SU-DHL-6 (cell line): ENCODE measurements around the gene CCL20.

Source experiments
- H2AFZ ChIP-seq: fragments of 200-600 bp; sonication (generic); 2 replicates; pipeline ENCODE4 v1.6.1; 2014; ENCODE audit warnings: low read depth, mild to moderate bottlenecking, moderate library complexity, mixed read lengths, antibody characterized with exemption, low read length; ENCODE audit not compliant: severe bottlenecking
- H3F3A ChIP-seq: fragments of 200-600 bp; shearing (Covaris generic); 2 replicates; pipeline ENCODE4 v1.6.0; 2016; ENCODE audit warnings: antibody characterized with exemption, mild to moderate bottlenecking; ENCODE audit not compliant: insufficient read depth
- H3K27ac ChIP-seq: fragments of 200-600 bp; sonication (generic); 2 replicates; pipeline ENCODE4 v1.5.1; 2016; ENCODE audit warnings: low read depth, mild to moderate bottlenecking, low read length, moderate library complexity, mixed read lengths
- H3K27me3 ChIP-seq: fragments of 200-600 bp; sonication (generic), shearing (Covaris generic); 2 replicates; pipeline ENCODE4 v1.6.0; 2014; ENCODE audit warnings: mild to moderate bottlenecking, low read length
- H3K36me3 ChIP-seq: fragments of 200-600 bp; sonication (generic); 2 replicates; pipeline ENCODE4 v1.6.1; 2014; ENCODE audit warnings: mild to moderate bottlenecking, low read length, mixed read lengths
- H3K4me2 ChIP-seq: fragments of 300-600, 200-600 bp; shearing (Covaris generic), sonication (generic); 2 replicates; pipeline ENCODE4 v1.6.0; 2014; ENCODE audit warnings: low read length, low read depth, mild to moderate bottlenecking; ENCODE audit not compliant: poor library complexity, severe bottlenecking
- H3K4me3 ChIP-seq: fragments of 200-600 bp; sonication (generic); 2 replicates; pipeline ENCODE4 v1.5.1; 2014; ENCODE audit warnings: antibody characterized with exemption, low read length, mild to moderate bottlenecking, mixed read lengths; ENCODE audit not compliant: insufficient read depth, poor library complexity, severe bottlenecking
- H3K79me2 ChIP-seq: fragments of 200-600 bp; sonication (generic); 2 replicates; pipeline ENCODE4 v1.6.1; 2014; ENCODE audit warnings: mild to moderate bottlenecking, low read length, moderate library complexity; ENCODE audit not compliant: insufficient read depth
- H3K9ac ChIP-seq: fragments of 200-600 bp; sonication (generic); 2 replicates; pipeline ENCODE4 v1.7.0; 2014; ENCODE audit warnings: mild to moderate bottlenecking, low read length
- H3K9me2 ChIP-seq: fragments of 200-600 bp; sonication (generic); replicated peaks from 2 replicates; pipeline ENCODE4 v1.6.1; 2014; ENCODE audit warnings: low read length; ENCODE audit not compliant: insufficient read depth
- H3K9me3 ChIP-seq: fragments of 200-600 bp; sonication (generic); 2 replicates; pipeline ENCODE4 v1.6.1; 2014; ENCODE audit warnings: low read length, mixed read lengths; ENCODE audit not compliant: insufficient read depth
- H4K20me1 ChIP-seq: fragments of 200-600 bp; sonication (generic); 2 replicates; pipeline ENCODE4 v1.6.1; 2014; ENCODE audit warnings: low read depth, mild to moderate bottlenecking, antibody characterized with exemption, low read length, moderate library complexity, mixed read lengths
- EZH2phosphoT487 ChIP-seq: fragments of 200-600 bp; sonication (generic), shearing (Covaris generic); conservative IDR thresholded peaks from 2 replicates; pipeline ENCODE4 v1.6.1; 2018; ENCODE audit warnings: mild to moderate bottlenecking, antibody characterized with exemption, low read length, moderate library complexity, mixed read lengths
- TF ChIP-seq, protein P1 (sequence below): fragments of 200-600 bp; sonication (generic); IDR thresholded peaks from one replicate; pipeline ENCODE4 v1.5.1; 2017; ENCODE audit warnings: antibody characterized with exemption, mild to moderate bottlenecking, low read length, moderate library complexity; ENCODE audit not compliant: insufficient read depth, poor library complexity, severe bottlenecking

Gene CCL20

DNA sequence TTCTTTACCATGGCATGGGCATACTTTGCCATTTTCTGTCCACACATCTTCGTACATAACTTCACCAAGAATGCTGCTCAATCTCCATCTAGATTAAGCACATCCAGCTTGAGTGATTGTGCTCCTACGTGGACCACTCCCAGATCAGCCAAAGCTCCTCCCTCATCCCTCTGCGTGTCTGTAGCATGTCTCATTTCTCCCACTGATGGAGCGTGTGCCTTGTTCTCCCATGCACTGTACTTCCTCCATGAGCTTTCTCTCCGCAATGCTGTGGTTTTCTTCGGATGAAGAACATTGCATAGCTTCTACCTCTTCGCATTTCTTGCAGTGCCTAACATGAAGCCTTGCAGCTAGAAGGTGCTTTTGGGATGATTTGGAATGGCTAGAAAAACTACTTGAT lies 13.5 kb downstream of the CCL20 start:
- TF ChIP-seq, protein P1, sequence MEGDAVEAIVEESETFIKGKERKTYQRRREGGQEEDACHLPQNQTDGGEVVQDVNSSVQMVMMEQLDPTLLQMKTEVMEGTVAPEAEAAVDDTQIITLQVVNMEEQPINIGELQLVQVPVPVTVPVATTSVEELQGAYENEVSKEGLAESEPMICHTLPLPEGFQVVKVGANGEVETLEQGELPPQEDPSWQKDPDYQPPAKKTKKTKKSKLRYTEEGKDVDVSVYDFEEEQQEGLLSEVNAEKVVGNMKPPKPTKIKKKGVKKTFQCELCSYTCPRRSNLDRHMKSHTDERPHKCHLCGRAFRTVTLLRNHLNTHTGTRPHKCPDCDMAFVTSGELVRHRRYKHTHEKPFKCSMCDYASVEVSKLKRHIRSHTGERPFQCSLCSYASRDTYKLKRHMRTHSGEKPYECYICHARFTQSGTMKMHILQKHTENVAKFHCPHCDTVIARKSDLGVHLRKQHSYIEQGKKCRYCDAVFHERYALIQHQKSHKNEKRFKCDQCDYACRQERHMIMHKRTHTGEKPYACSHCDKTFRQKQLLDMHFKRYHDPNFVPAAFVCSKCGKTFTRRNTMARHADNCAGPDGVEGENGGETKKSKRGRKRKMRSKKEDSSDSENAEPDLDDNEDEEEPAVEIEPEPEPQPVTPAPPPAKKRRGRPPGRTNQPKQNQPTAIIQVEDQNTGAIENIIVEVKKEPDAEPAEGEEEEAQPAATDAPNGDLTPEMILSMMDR: no peak
- TF ChIP-seq EZH2phosphoT487: no peak
- Histone ChIP-seq H3K79me2 (no peaks in the 10 kb centered on the region), H3K4me3 (no peak overlapping the region), H3K27ac (no peak overlapping the region), H2AFZ (no peak overlapping the region), H4K20me1 (no peaks in the 10 kb centered on the region), H3K9me3 (no peaks in the 10 kb centered on the region), H3K36me3 (no peaks in the 10 kb centered on the region), H3K9me2 (no peaks in the 10 kb centered on the region), H3K9ac (no peak overlapping the region), H3F3A (no peaks in the 10 kb centered on the region), H3K27me3 (no peaks in the 10 kb centered on the region), H3K4me2 (no peak overlapping the region)

DNA sequence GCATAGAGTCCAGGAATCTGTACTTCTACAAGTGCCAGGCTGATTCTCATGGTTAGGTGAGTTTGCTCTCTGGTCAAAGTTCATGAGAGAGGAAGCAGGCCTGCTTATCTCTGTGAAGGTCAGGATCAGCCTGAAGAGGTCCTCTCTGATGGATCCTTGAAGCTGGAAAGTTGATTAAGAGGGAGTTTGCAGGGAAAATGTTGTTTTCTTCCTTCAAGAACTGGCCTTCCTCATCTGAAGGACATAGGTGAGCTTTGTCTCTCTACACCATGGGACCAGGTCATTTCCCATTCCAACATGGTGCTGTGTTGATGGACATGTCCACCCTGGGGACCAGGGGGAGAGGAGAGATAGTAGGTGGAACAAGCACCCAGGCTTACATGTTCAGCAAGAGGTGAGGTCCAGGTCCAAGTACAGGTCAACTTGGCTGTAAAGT lies 14.9 kb downstream of the CCL20 start:
- H2AFZ ChIP-seq: no peak overlapping the region
- no peaks in the 10 kb centered on the region for H4K20me1 ChIP-seq
- no peak overlapping the region for H3K27ac ChIP-seq
- H3K27me3 ChIP-seq: no peaks in the 10 kb centered on the region
- no peak overlapping the region for H3K9ac ChIP-seq
- H3K79me2 ChIP-seq: no peaks in the 10 kb centered on the region
- no peaks in the 10 kb centered on the region for H3K9me3 ChIP-seq
- H3F3A ChIP-seq: no peaks in the 10 kb centered on the region
- no peak overlapping the region for H3K4me2 ChIP-seq
- no peaks in the 10 kb centered on the region for H3K9me2 ChIP-seq
- TF ChIP-seq, protein P1: no peak
- no peak for TF ChIP-seq EZH2phosphoT487
- H3K36me3 ChIP-seq: no peaks in the 10 kb centered on the region
- no peak overlapping the region for H3K4me3 ChIP-seq

DNA sequence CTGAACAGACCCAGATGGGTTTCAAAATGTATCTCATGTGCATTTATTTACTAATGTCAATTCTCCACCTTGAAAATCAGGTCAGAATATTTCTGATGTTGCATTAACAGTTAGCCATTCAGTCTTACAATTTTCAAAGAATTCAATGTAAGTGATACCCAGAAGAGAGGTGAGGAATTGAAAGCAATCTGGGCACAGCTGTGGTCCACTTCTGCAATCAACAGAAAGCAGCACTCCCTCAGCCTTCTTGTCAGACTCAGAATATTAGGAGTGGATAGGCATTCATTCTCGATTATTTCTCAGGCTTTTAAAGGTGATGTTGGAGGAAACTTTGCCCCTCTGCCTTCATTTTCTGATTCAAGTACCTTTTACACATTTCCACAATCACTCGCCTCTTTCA lies 15.7 kb downstream of the CCL20 start:
- no peaks in the 10 kb centered on the region for H3K36me3 ChIP-seq

More for the DNA sequence above, 15.7 kb downstream of the CCL20 start:
- Histone ChIP-seq H3F3A (no peaks in the 10 kb centered on the region), H3K79me2 (no peaks in the 10 kb centered on the region), H3K4me2 (no peak overlapping the region), H4K20me1 (no peaks in the 10 kb centered on the region), H3K27me3 (no peaks in the 10 kb centered on the region), H3K4me3 (no peak overlapping the region), H3K9ac (no peak overlapping the region), H3K9me2 (no peaks in the 10 kb centered on the region), H3K27ac (no peak overlapping the region), H2AFZ (no peak overlapping the region), H3K9me3 (no peaks in the 10 kb centered on the region)
- no peak for TF ChIP-seq EZH2phosphoT487
- TF ChIP-seq, protein P1: no peak
